Upper lobe of left lung (tissue), 6 donors: ENCODE measurements around the gene RNFT2. TPM values are rescaled to one million over a fixed set of nuclear protein-coding genes. Genes with fewer than 3 reads are reported as not detected.

Experiments
- ATAC-seq, 2 donors: fragments of 200-7000 bp; cut with Tn5 transposase; one replicate each; pipeline ENCODE4 v1.9.1; 2022; ENCODE audit warnings: mild to moderate bottlenecking in 2 of 2, moderate library complexity in 2 of 2; ENCODE audit not compliant: low FRiP score in 2 of 2
- DNase-seq, 2 donors: peaks; one replicate each; pipeline ENCODE4 v3.0.0-alpha.2; 2019 to 2020
- H3K27ac ChIP-seq, 4 donors: fragments of 200-600 bp; sonication (generic); one replicate each; pipeline ENCODE4 v1.5.1; 2016 to 2019
- H3K27me3 ChIP-seq, 4 donors: fragments of 200-600 bp; sonication (generic); one replicate each; pipeline ENCODE4 v1.5.1; 2017 to 2019
- H3K36me3 ChIP-seq, 4 donors: fragments of 200-600 bp; sonication (generic); one replicate each; pipeline ENCODE4 v1.5.1; 2016 to 2019
- H3K4me1 ChIP-seq, 4 donors: fragments of 200-600 bp; sonication (generic); one replicate each; pipeline ENCODE4 v1.5.1; 2018 to 2019
- H3K4me3 ChIP-seq, 4 donors: fragments of 200-600 bp; sonication (generic); one replicate each; pipeline ENCODE4 v1.5.1; 2017 to 2019; ENCODE audit warnings: mild to moderate bottlenecking in 2 of 4, moderate library complexity in 1 of 4
- H3K9me3 ChIP-seq, 4 donors: fragments of 200-600 bp; sonication (generic); one replicate each; pipeline ENCODE4 v1.5.1; 2018 to 2019
- CTCF ChIP-seq, 6 experiments: fragments of 450-650 bp in 4 of 6; fragments of 200-600 bp in 2 of 6; sonication (generic) in 2 of 6; IDR thresholded peaks; one replicate each; pipeline ENCODE4 v1.5.1; 2016 to 2019; ENCODE audit warnings: antibody characterized with exemption in 6 of 6
- EP300 ChIP-seq, 4 donors: sonication (generic); formaldehyde crosslinking; IDR thresholded peaks; one replicate each; pipeline ENCODE4 v1.5.1; 2017; ENCODE audit warnings: antibody characterized with exemption in 4 of 4, control low read depth in 2 of 4
- POLR2A ChIP-seq, 4 donors: fragments of 450-650 bp; IDR thresholded peaks; one replicate each; pipeline ENCODE4 v1.5.1; 2016 to 2017; ENCODE audit warnings: antibody characterized with exemption in 4 of 4, mild to moderate bottlenecking in 2 of 4
- POLR2AphosphoS5 ChIP-seq, 2 donors: sonication (generic); formaldehyde crosslinking; IDR thresholded peaks; one replicate each; pipeline ENCODE4 v1.5.1; 2017; ENCODE audit warnings: antibody characterized with exemption in 2 of 2
- WGBS, 2 donors: methylation state at CpG; one replicate each; pipeline ENCODE4 v1.1.5; 2017 to 2018; 5-methylcytosine and 5-hydroxymethylcytosine counted together
- total RNA-seq, 6 donors: library from RNA; depleted of rRNA in 4 of 6; stranded (reverse); fragments of >200 nt in 4 of 6; gene quantifications; one replicate each; pipeline versions ENCODE4 v1.1.0 to v1.2.1, GENCODE V29; 2016 to 2021
- donor health status: DM: no; HTN: no; CAD: no; lungs with moderate emphysema.
- donor health status: DM: no; HTN: yes; CAD: no; lungs with severe emphysema.

The RNFT2 gene
- total RNA-seq, 6 donors from 2014 or later, result 0.91 to 4.8 (median 2.1) TPM

GRCh38 chr12:116719731-116720528, 18.2 kb upstream of the RNFT2 start:
- Histone ChIP-seq H3K4me1 (peaks cover 14 to 30% (median 20%) of the 10 kb centered on the region in 4 donors), H3K27ac (peak overlapping the region in 2 of 4 donors; percentile 26 to 44), H3K36me3 (peaks cover 0 to 68% (median 36%) of the 10 kb centered on the region in 4 donors), H3K4me3 (no peak overlapping the region), H3K27me3 (no peaks in the 10 kb centered on the region), H3K9me3 (no peaks in the 10 kb centered on the region)
- WGBS, 2 donors, result 84 to 88% methylated on average over 13 to 15 of the region's 15 CpGs
- TF ChIP-seq POLR2A (IDR thresholded peaks at IDR 0.05) (no peak), CTCF (IDR thresholded peaks at IDR 0.05) (no peak), EP300 (IDR thresholded peaks at IDR 0.05) (no peak), POLR2AphosphoS5 (IDR thresholded peaks at IDR 0.05) (no peak)
- ATAC-seq, result no peak
- no peak for DNase-seq

GRCh38 chr12:116722245-116722644, 15.9 kb upstream of the RNFT2 start:
- DNase-seq (no peak), ATAC-seq (no peak)
- no peak overlapping the region for H3K27ac ChIP-seq
- H3K36me3 ChIP-seq, result peaks cover 0 to 47% (median 25%) of the 10 kb centered on the region in 4 donors
- no peak overlapping the region for H3K4me3 ChIP-seq
- H3K9me3 ChIP-seq, result no peaks in the 10 kb centered on the region
- TF ChIP-seq POLR2A (IDR thresholded peaks at IDR 0.05) (no peak), POLR2AphosphoS5 (IDR thresholded peaks at IDR 0.05) (no peak), EP300 (IDR thresholded peaks at IDR 0.05) (no peak), CTCF (IDR thresholded peaks at IDR 0.05) (no peak)
- peaks cover 19 to 41% (median 33%) of the 10 kb centered on the region in 4 donors for H3K4me1 ChIP-seq
- H3K27me3 ChIP-seq, result no peaks in the 10 kb centered on the region

GRCh38 chr12:116726694-116727093, 11.4 kb upstream of the RNFT2 start:
- ATAC-seq, result peak; percentile 38 to 72
- DNase-seq, result no peak

GRCh38 chr12:116727261-116727660, 10.9 kb upstream of the RNFT2 start:
- Histone ChIP-seq H3K9me3 (no peaks in the 10 kb centered on the region), H3K4me3 (no peak overlapping the region), H3K27ac (peak overlapping the region in 3 of 4 donors; percentile 10 to 63 (median 42)), H3K36me3 (peaks cover 0 to 13% (median 4%) of the 10 kb centered on the region in 4 donors), H3K27me3 (no peaks in the 10 kb centered on the region), H3K4me1 (peaks cover 18 to 43% (median 33%) of the 10 kb centered on the region in 4 donors)
- DNase-seq, result no peak
- TF ChIP-seq EP300 (IDR thresholded peaks at IDR 0.05) (no peak), POLR2AphosphoS5 (IDR thresholded peaks at IDR 0.05) (no peak), CTCF (IDR thresholded peaks at IDR 0.05) (no peak), POLR2A (IDR thresholded peaks at IDR 0.05) (no peak)
- WGBS, 2 donors, result 53 to 71% methylated on average over 3 of the region's 3 CpGs
- ATAC-seq, result peak; percentile 27 to 35

More at GRCh38 chr12:116726694-116727093, 11.4 kb upstream of the RNFT2 start:
- peaks cover 18 to 38% (median 29%) of the 10 kb centered on the region in 4 donors for H3K4me1 ChIP-seq
- TF ChIP-seq EP300 (IDR thresholded peaks at IDR 0.05) (peak in 1 of 4 donors; percentile 44), POLR2AphosphoS5 (IDR thresholded peaks at IDR 0.05) (peak in 1 of 2 donors; percentile 65), POLR2A (IDR thresholded peaks at IDR 0.05) (no peak)
- no peak overlapping the region for H3K4me3 ChIP-seq
- no peaks in the 10 kb centered on the region for H3K9me3 ChIP-seq
- H3K27ac ChIP-seq, result peak overlapping the region in 3 of 4 donors; percentile 10 to 63 (median 42)
- H3K36me3 ChIP-seq, result peaks cover 0 to 19% (median 4%) of the 10 kb centered on the region in 4 donors
- WGBS, 2 donors, result 33 to 43% methylated on average over 4 of the region's 4 CpGs
- H3K27me3 ChIP-seq, result no peaks in the 10 kb centered on the region

- H3K27ac ChIP-seq, result no peak overlapping the region
- 41 to 61% methylated on average over 6 of the region's 6 CpGs for WGBS, 2 donors
- peaks cover 18 to 43% (median 35%) of the 10 kb centered on the region in 4 donors for H3K4me1 ChIP-seq
Observed at GRCh38 chr12:116727891-116728290, 10.2 kb upstream of the RNFT2 start.

More at GRCh38 chr12:116727891-116728290, 10.2 kb upstream of the RNFT2 start:
- ATAC-seq (peak; percentile 47 to 82), DNase-seq (peak in 1 of 2 donors; percentile 54)
- peaks cover 0 to 12% (median 2%) of the 10 kb centered on the region in 4 donors for H3K36me3 ChIP-seq
- TF ChIP-seq CTCF (IDR thresholded peaks at IDR 0.05), result no peak
- peak; percentile 51 to 61 for TF ChIP-seq POLR2AphosphoS5 (IDR thresholded peaks at IDR 0.05)
- TF ChIP-seq POLR2A (IDR thresholded peaks at IDR 0.05), result peak in 1 of 4 donors; percentile 9
- peak in 3 of 4 donors; percentile 27 to 88 (median 63) for TF ChIP-seq EP300 (IDR thresholded peaks at IDR 0.05)
- H3K27me3 ChIP-seq, result no peaks in the 10 kb centered on the region
- no peak overlapping the region for H3K4me3 ChIP-seq
- no peaks in the 10 kb centered on the region for H3K9me3 ChIP-seq
